Breast epithelium (tissue), 3 donors: Measurements from ENCODE around the gene CFAP70.

Experiments
- POLR2A ChIP-seq: fragments of 450-650 bp; IDR thresholded peaks from one replicate; pipeline ENCODE4 v1.6.1; 2016; ENCODE audit warnings: antibody characterized with exemption, mild to moderate bottlenecking, moderate library complexity
- TF ChIP-seq, protein P1 (sequence below), 3 donors: fragments of 450-650 bp; IDR thresholded peaks; one replicate each; pipeline ENCODE4 v1.5.1; 2016 to 2017; ENCODE audit warnings: antibody characterized with exemption in 3 of 3, mild to moderate bottlenecking in 3 of 3, moderate library complexity in 3 of 3

DNA sequence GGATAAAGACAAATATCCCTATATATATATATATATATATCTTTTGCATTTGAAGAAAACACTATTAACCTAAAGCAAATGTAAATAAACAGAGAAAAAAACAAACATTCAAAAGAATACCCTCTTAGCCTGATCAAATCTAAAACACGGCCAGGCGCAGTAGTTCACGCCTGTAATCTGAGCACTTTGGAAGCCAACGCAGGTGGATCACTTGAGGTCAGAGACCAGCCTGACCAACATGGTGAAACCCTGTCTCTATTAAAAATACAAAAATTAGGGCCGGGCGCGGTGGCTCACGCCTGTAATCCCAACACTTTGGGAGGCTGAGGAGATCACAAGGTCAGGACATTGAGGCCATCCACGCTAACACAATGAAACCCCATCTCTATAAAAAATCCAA, 46.0 kb upstream of the CFAP70 start:
- TF ChIP-seq, protein P1, sequence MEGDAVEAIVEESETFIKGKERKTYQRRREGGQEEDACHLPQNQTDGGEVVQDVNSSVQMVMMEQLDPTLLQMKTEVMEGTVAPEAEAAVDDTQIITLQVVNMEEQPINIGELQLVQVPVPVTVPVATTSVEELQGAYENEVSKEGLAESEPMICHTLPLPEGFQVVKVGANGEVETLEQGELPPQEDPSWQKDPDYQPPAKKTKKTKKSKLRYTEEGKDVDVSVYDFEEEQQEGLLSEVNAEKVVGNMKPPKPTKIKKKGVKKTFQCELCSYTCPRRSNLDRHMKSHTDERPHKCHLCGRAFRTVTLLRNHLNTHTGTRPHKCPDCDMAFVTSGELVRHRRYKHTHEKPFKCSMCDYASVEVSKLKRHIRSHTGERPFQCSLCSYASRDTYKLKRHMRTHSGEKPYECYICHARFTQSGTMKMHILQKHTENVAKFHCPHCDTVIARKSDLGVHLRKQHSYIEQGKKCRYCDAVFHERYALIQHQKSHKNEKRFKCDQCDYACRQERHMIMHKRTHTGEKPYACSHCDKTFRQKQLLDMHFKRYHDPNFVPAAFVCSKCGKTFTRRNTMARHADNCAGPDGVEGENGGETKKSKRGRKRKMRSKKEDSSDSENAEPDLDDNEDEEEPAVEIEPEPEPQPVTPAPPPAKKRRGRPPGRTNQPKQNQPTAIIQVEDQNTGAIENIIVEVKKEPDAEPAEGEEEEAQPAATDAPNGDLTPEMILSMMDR (IDR thresholded peaks at IDR 0.05) = no peak
- no peak for TF ChIP-seq POLR2A
